GM18526 (cell line): Measurements from ENCODE around the gene CDIPT.

Experiments
- POLR2A ChIP-seq: IDR thresholded peaks from 3 replicates; pipeline ENCODE4 v1.6.1; 2011; ENCODE audit not compliant: insufficient read length; ENCODE audit errors: extremely low read depth

The CDIPT gene

DNA sequence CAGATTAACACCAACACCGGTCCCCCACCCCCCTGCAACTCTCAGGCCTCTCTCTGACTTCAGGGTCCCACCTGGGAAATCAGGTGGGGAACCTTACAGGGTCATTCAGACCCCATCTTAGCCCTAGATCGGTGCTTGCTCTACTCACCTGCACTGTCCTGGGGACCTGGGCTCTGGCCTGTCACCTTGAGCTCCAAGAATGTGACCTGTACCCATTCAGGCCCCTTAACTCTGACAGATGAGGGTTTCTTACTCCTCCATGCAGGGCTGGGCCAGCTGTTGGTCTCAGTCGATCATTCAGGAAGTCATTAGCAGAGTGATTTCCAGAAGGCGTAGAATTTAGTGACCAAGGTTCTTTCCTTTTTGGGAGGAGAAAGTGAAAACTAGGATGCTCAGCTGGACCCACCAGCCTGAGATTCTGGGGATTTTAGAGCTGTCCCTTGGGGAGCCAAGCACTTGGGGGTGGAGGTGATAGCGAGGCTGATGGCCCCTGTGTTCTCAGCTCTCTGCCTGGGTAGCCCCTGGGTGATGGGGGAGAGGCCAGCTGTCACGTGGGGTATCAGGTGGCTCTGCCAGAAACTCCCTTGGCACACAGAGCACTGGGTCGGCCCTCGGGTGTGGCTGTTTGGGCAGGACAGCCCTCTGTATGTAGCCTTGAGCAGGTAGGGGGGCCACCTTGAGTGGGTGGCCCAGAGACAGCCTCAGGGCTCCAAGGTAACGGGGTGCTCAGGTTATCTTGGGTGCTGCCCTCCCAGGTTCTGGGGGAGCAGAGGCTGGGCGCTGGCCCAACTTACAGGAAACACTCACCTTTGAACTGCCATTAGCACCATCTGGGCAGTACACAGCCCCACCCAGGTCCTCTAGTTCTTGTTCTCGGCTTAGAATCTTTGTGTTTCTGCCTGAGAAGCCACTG lies 42.0 kb downstream of the CDIPT start:
- peak; percentile 67 for TF ChIP-seq POLR2A

DNA sequence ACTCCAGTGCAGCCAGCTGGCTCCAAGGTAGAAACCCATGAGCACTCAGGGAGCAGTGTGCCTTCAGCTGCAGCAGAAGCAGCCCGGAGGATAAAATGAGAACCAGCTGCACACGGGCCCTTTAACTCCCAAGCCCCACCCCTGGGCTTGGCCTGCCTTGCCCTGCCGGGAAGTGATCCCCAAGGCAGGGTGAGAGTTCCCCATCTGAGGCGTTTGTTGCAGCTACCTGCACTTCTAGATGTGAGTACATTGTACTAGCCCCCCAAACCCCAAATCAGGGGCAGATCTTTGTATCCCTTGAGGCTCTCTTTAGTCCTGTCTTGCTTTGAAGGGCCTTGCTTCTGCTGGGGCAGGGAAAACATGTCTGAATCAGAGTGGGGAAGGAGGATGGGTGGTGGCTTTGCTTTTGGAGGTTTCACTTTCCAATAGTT lies 42.7 kb downstream of the CDIPT start, which contains the start of gene MVP:
MVP (plus strand) TSS at position 192 of the 431 bp plus-strand sequence. CDS start 10,088 bp downstream, outside the sequence.
- peak; percentile 62 for TF ChIP-seq POLR2A

- no peak for TF ChIP-seq POLR2A
Measured at GRCh38 chr16:29819506-29819905, 43.5 kb downstream of the CDIPT start.

DNA sequence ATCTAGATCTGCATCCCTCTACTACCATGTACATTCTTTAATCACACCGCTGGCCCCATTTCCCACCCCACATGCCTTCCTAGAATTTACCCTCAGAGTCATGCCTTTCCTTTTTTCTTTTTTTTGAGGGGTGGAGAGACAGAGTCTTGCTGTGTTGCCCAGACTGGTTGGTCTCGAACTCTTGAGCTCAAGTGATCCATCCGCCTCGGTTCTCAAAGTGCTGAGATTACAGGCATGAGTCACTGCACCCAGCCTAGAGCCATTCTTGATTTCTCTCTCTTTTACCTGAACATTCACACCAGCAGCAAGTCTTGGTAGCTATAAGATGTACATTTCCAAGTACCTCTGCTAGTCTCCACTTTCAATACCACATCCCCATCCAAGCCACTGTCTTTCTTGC lies 44.9 kb downstream of the CDIPT start:
- TF ChIP-seq POLR2A = no peak

DNA sequence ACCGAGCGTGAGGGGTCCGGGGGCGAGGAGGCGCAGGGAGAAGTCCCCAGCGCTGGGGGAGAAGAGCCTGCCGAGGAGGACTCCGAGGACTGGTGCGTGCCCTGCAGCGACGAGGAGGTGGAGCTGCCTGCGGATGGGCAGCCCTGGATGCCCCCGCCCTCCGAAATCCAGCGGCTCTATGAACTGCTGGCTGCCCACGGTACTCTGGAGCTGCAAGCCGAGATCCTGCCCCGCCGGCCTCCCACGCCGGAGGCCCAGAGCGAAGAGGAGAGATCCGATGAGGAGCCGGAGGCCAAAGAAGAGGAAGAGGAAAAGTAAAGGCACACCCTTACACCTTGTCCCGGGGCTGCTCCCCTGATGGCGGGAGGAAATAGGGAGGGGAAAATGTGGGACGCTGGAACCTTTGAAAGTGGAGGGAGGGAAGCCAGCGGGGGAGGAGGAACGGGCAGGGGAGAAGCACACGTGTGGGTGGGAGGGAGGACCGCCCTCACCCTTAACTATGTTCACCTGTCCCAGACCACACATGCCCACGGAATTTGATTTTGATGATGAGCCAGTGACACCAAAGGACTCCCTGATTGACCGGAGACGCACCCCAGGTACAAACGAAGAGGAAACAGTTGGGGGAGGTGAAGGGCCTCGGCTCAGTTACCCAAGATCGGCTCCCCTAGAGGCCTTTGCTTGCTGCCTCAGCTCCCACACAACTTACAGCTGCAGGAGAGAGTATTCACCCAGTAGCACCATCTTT lies 46.2 kb downstream of the CDIPT start:
- TF ChIP-seq POLR2A = no peak

GRCh38 chr16:29815793-29816693 lies 47.0 kb downstream of the CDIPT start, which contains the start of gene PAGR1:
Gene PAGR1, plus strand, starts transcription at chr16:29816152. Its CDS starts 374 bp downstream, at chr16:29816526.
- TF ChIP-seq POLR2A = peak; percentile 91

- TF ChIP-seq POLR2A = no peak
Measured at GRCh38 chr16:29815032-29815721, 47.8 kb downstream of the CDIPT start.

DNA sequence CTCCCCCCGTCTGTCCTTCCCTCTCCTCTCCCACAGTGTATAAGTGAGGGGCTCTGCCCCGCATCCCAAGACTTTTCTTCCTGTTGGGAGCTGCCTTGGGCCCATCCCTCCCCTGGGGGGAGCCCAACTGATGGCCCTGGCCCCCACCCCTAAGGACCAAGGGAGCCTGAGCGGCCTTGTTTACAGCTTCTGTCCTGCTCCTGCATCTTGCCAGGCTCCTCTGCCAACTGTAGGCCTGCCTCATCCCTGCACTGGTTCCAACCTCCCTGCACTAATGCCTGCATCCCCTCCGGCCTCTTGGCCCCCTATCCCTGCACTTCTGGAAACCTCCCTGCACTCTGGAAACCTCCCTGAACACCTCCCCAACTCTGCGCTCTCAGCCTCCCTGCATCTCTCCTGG lies 48.4 kb downstream of the CDIPT start:
- TF ChIP-seq POLR2A = no peak

GRCh38 chr16:29813644-29814562 lies 49.1 kb downstream of the CDIPT start:
- TF ChIP-seq POLR2A = no peak

DNA sequence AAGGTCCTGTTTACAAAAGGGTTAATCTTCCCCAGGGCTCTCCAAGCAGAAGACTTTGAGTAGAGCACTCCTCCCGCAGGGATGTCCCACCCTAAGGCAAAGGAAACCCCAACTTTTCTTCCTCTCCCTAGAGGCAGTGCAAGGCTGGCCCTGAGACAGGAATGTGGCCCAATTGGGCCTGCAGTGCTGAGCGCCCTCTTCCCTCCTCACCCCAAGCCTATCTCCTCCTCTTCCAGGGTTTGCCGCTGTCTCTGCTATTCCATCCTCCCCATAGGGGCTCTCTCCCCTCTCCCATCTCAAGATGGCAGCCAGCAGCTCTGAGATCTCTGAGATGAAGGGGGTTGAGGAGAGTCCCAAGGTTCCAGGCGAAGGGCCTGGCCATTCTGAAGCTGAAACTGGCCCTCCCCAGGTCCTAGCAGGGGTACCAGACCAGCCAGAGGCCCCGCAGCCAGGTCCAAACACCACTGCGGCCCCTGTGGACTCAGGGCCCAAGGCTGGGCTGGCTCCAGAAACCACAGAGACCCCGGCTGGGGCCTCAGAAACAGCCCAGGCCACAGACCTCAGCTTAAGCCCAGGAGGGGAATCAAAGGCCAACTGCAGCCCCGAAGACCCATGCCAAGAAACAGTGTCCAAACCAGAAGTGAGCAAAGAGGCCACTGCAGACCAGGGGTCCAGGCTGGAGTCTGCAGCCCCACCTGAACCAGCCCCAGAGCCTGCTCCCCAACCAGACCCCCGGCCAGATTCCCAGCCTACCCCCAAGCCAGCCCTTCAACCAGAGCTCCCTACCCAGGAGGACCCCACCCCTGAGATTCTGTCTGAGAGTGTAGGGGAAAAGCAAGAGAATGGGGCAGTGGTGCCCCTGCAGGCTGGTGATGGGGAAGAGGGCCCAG lies 50.0 kb downstream of the CDIPT start:
- no peak for TF ChIP-seq POLR2A

GRCh38 chr16:29811896-29812665 lies 50.9 kb downstream of the CDIPT start, which contains the start of gene PRRT2:
Gene PRRT2, plus strand, starts transcription at chr16:29812193. Its CDS starts 862 bp downstream, at chr16:29813055.
- TF ChIP-seq POLR2A = no peak
